IMR-90 (cell line): Measurements from ENCODE around the gene RET. TPM values are rescaled to one million over a fixed set of nuclear protein-coding genes. Genes with fewer than 3 reads are reported as not detected.

Experiments
- ATAC-seq: fragments of 200-7000 bp; cut with Tn5 transposase; 2 replicates; pipeline ENCODE4 v1.9.1; 2020; ENCODE audit warnings: low read depth, mild to moderate bottlenecking, moderate library complexity
- BruUV-seq: library from RNA; stranded (reverse); fragments of 400-500 nt; replicated peaks from 2 replicates; lab custom pipeline; 2021; lab: Mats Ljungman, UMichigan
- CTCF ChIA-PET: fragments of 300-600 bp; formaldehyde crosslinking; extraction: SDS; loops from one replicate; lab custom pipeline; 2021; ENCODE audit warnings: antibody characterized with exemption; lab: Yijun Ruan, JAX
- POLR2A ChIA-PET: fragments of 300-600 bp; sonication (Branson Sonifier 250); formaldehyde crosslinking; loops from one replicate; lab custom pipeline; 2022; ENCODE audit warnings: antibody characterized with exemption; ENCODE audit not compliant: unreplicated experiment; lab: Charles Lee
- DNase-seq: peaks from one replicate; pipeline ENCODE4 v3.0.0; 2013
- H2AFZ ChIP-seq: replicated peaks from 2 replicates; pipeline ENCODE3; 2013; ENCODE audit warnings: low read length, mild to moderate bottlenecking; ENCODE audit not compliant: poor library complexity
- H2AK5ac ChIP-seq: 2 replicates; pipeline ENCODE4 v1.6.1; 2013; ENCODE audit warnings: low read depth, low read length, inconsistent platforms
- H2AK9ac ChIP-seq: replicated peaks from 2 replicates; pipeline ENCODE3; 2013; ENCODE audit warnings: mild to moderate bottlenecking, low read depth, low read length, moderate library complexity; ENCODE audit not compliant: poor library complexity
- H2BK120ac ChIP-seq: 2 replicates; pipeline ENCODE4 v1.6.1; 2013; ENCODE audit warnings: low read depth, low read length, inconsistent platforms
- H2BK15ac ChIP-seq: 3 replicates; pipeline ENCODE4 v1.6.1; 2013; ENCODE audit warnings: low read depth, low read length, inconsistent platforms
- H2BK20ac ChIP-seq: 2 replicates; pipeline ENCODE4 v1.6.1; 2013; ENCODE audit warnings: low read depth, mild to moderate bottlenecking, inconsistent platforms, low read length, moderate library complexity
- H2BK5ac ChIP-seq: 2 replicates; pipeline ENCODE4 v1.6.1; 2013; ENCODE audit warnings: mild to moderate bottlenecking, low read depth, low read length, inconsistent platforms; ENCODE audit not compliant: poor library complexity, severe bottlenecking
- H3K14ac ChIP-seq: replicated peaks from 2 replicates; pipeline ENCODE4 v1.6.1; 2013; ENCODE audit warnings: low read depth, low read length, inconsistent platforms
- H3K18ac ChIP-seq: 2 replicates; pipeline ENCODE4 v1.6.1; 2013; ENCODE audit warnings: low read depth, low read length, control low read depth
- H3K23ac ChIP-seq: 2 replicates; pipeline ENCODE4 v1.6.1; 2013; ENCODE audit warnings: low read depth, low read length, inconsistent platforms
- H3K27ac ChIP-seq: 2 replicates; pipeline ENCODE4 v1.5.1; 2013; ENCODE audit warnings: mild to moderate bottlenecking, control low read depth, low read length; ENCODE audit not compliant: insufficient read depth
- H3K27me3 ChIP-seq: 2 replicates; pipeline ENCODE4 v1.6.1; 2013; ENCODE audit warnings: low read length; ENCODE audit not compliant: control insufficient read depth, insufficient read depth
- H3K36me3 ChIP-seq: 2 replicates; pipeline ENCODE4 v1.6.1; 2013; ENCODE audit warnings: low read length, mixed read lengths; ENCODE audit not compliant: control insufficient read depth, insufficient read depth
- H3K4ac ChIP-seq: 2 replicates; pipeline ENCODE4 v1.6.1; 2013; ENCODE audit warnings: low read depth, low read length, inconsistent platforms
- H3K4me1 ChIP-seq: 2 replicates; pipeline ENCODE4 v1.6.1; 2013; ENCODE audit warnings: low read length, mixed read lengths; ENCODE audit not compliant: control insufficient read depth, insufficient read depth
- H3K4me2 ChIP-seq: 2 replicates; pipeline ENCODE4 v1.6.1; 2013; ENCODE audit warnings: low read depth, mild to moderate bottlenecking, control low read depth, low read length, moderate library complexity
- H3K4me3 ChIP-seq: 2 replicates; pipeline ENCODE4 v1.5.1; 2013; ENCODE audit warnings: low read depth, mild to moderate bottlenecking, control low read depth, low read length, moderate library complexity; ENCODE audit not compliant: insufficient read depth
- H3K56ac ChIP-seq: 2 replicates; pipeline ENCODE4 v1.6.1; 2013; ENCODE audit warnings: low read length, inconsistent platforms; ENCODE audit not compliant: insufficient read depth; ENCODE audit errors: extremely low read depth
- H3K79me1 ChIP-seq, 2 experiments: 2 replicates each; pipeline ENCODE4 v1.6.1; 2013; ENCODE audit warnings: low read length in 2 of 2, inconsistent platforms in 1 of 2, low read depth in 1 of 2
- H3K9ac ChIP-seq: 2 replicates; pipeline ENCODE4 v1.6.1; 2013; ENCODE audit warnings: low read depth, low read length, control low read depth
- H3K9me1 ChIP-seq: 2 replicates; pipeline ENCODE4 v1.6.1; 2013; ENCODE audit warnings: low read length, inconsistent platforms; ENCODE audit not compliant: insufficient read depth
- H3K9me3 ChIP-seq: 2 replicates; pipeline ENCODE4 v1.6.1; 2013; ENCODE audit warnings: low read length; ENCODE audit not compliant: control insufficient read depth, insufficient read depth
- H4K20me1 ChIP-seq: 2 replicates; pipeline ENCODE4 v1.6.1; 2013; ENCODE audit warnings: low read length, inconsistent platforms; ENCODE audit not compliant: insufficient read depth
- H4K5ac ChIP-seq: 2 replicates; pipeline ENCODE4 v1.6.1; 2013; ENCODE audit warnings: mild to moderate bottlenecking, low read depth, low read length, control low read depth
- H4K8ac ChIP-seq, 2 experiments: 2 replicates each; pipeline ENCODE4 v1.6.1; 2013; ENCODE audit warnings: low read depth in 2 of 2, low read length in 2 of 2, control low read depth in 1 of 2, inconsistent platforms in 1 of 2
- H4K91ac ChIP-seq: 2 replicates; pipeline ENCODE4 v1.6.1; 2013; ENCODE audit warnings: low read depth, low read length, inconsistent platforms; ENCODE audit not compliant: insufficient read depth
- BHLHE40 ChIP-seq: fragments of 150-350 bp; IDR thresholded peaks from 2 replicates; pipeline ENCODE4 v1.6.1; 2016; ENCODE audit warnings: mild to moderate bottlenecking, low read depth, low read length
- CEBPB ChIP-seq: IDR thresholded peaks from 2 replicates; pipeline ENCODE4 v1.6.1; 2012; ENCODE audit warnings: low read depth, low read length, improper control_type of control experiment
- CHD1 ChIP-seq: IDR thresholded peaks from 2 replicates; pipeline ENCODE4 v1.6.1; 2012; ENCODE audit warnings: low read depth, low read length, improper control_type of control experiment
- FOS ChIP-seq: fragments of 150-350 bp; IDR thresholded peaks from 2 replicates; pipeline ENCODE4 v1.6.1; 2016; ENCODE audit warnings: low read depth, low read length
- MAFK ChIP-seq: IDR thresholded peaks from 2 replicates; pipeline ENCODE4 v1.6.1; 2012; ENCODE audit warnings: low read depth, low read length, improper control_type of control experiment
- MAZ ChIP-seq: IDR thresholded peaks from 2 replicates; pipeline ENCODE4 v1.6.1; 2012; ENCODE audit warnings: low read depth, mild to moderate bottlenecking, low read length, improper control_type of control experiment, moderate library complexity, borderline replicate concordance
- MXI1 ChIP-seq: IDR thresholded peaks from 2 replicates; pipeline ENCODE4 v1.6.1; 2012; ENCODE audit warnings: low read depth, mild to moderate bottlenecking, low read length, moderate library complexity, borderline replicate concordance
- NFE2L2 ChIP-seq: fragments of 150-350 bp; IDR thresholded peaks from 2 replicates; pipeline ENCODE4 v1.6.1; 2016; ENCODE audit warnings: low read depth, mild to moderate bottlenecking, low read length
- POLR2A ChIP-seq: IDR thresholded peaks from 2 replicates; pipeline ENCODE4 v1.6.1; 2012; ENCODE audit warnings: mild to moderate bottlenecking, low read depth, low read length
- RAD21 ChIP-seq: IDR thresholded peaks from 2 replicates; pipeline ENCODE4 v1.6.1; 2012; ENCODE audit warnings: low read length, improper control_type of control experiment
- RCOR1 ChIP-seq: IDR thresholded peaks from 2 replicates; pipeline ENCODE4 v1.6.1; 2012; ENCODE audit warnings: mild to moderate bottlenecking, low read length, improper control_type of control experiment; ENCODE audit not compliant: insufficient replicate concordance
- RFX5 ChIP-seq: IDR thresholded peaks from 2 replicates; pipeline ENCODE4 v1.8.0; 2012; ENCODE audit warnings: low read depth, mild to moderate bottlenecking, low read length, moderate library complexity
- SMC3 ChIP-seq: fragments of 150-350 bp; IDR thresholded peaks from 2 replicates; pipeline ENCODE4 v1.6.1; 2016; ENCODE audit warnings: low read depth, mild to moderate bottlenecking, antibody characterized with exemption, low read length, moderate library complexity
- WGBS, 2 experiments: methylation state at CpG; one replicate each; pipeline versions ENCODE4 v1.1.5 to v1.1.7; 2013; ENCODE audit warnings: missing lambda C conversion rate in 2 of 2; ENCODE audit not compliant: insufficient read length in 1 of 2; ENCODE audit errors: extremely low coverage in 2 of 2; 5-methylcytosine and 5-hydroxymethylcytosine counted together
- dilution Hi-C: fragments of 300-500 bp; cut with HindIII; formaldehyde crosslinking; loops from one replicate; pipeline ENCODE4 v1.14.3; 2018; ENCODE audit warnings: low sequenced_read_pairs; ENCODE audit not compliant: unreplicated experiment
- in situ Hi-C: fragments of 300-500 bp; cut with MboI; formaldehyde crosslinking; loops from 3 replicates; pipeline ENCODE4 v1.14.3; 2019; ENCODE audit warnings: low sequenced_read_pairs, inconsistent platforms, mixed read lengths
- intact Hi-C: fragments of 100-400 bp; cut with micrococcal nuclease; formaldehyde crosslinking; loops from 2 replicates; pipeline ENCODE4 v1.10.0; 2022
- polyA plus RNA-seq, 3 experiments: library from polyadenylated mRNA; depleted of rRNA; stranded (reverse); fragments of >200 nt; gene quantifications; 2 replicates each; pipeline ENCODE4 v1.2.3, GENCODE V29; 2012; ENCODE audit warnings: low replicate concordance in 1 of 3
- total RNA-seq: library from RNA; depleted of rRNA; stranded (reverse); fragments of >200 nt; gene quantifications from 2 replicates; pipeline ENCODE4 v1.2.3, GENCODE V29; 2012
- TF ChIP-seq, protein P1 (sequence below): conservative IDR thresholded peaks from 2 replicates; pipeline ENCODE4 v1.5.1; 2012; ENCODE audit warnings: mild to moderate bottlenecking, low read depth, low read length, improper control_type of control experiment
- TF ChIP-seq, protein P2 (sequence below): fragments of 150-350 bp; IDR thresholded peaks from 2 replicates; pipeline ENCODE4 v1.6.1; 2017; ENCODE audit warnings: mild to moderate bottlenecking, antibody characterized with exemption, low read length, low read depth

Gene RET
- total and polyA plus RNA-seq, 2 of the 4 experiments (the other 2 are of a cell fraction): 0.10 to 0.18 TPM

DNA sequence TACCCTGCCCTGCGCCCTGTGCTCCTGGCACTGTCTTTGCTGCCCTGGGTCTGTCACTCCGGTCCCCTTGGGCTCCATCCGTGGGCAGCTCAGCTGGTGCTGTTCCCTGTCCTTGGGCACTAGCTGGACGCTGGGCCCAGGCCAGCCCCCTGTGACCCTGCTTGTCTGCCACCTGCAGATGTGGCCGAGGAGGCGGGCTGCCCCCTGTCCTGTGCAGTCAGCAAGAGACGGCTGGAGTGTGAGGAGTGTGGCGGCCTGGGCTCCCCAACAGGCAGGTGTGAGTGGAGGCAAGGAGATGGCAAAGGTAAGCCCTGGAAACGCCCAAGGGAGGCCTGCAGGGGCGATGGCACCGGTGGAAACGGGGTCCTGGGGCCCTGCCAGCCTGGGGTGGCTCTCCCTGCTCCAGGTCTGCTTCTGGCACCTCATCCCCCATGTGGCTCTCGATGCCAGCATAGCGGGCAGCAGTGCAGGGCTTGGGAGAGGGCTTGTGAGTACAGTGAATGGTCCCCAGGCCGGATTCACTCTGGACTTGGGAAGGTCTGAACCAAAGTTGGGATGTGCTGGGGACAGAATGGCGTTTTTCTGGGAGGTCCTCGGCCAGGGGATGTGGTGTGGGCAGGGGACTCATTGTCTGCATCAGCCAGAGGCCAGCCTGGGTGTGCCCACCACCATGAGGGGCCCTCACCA is 35.2 kb downstream of the RET start (continued):
- TF ChIP-seq RFX5 (no peak), CEBPB (no peak), RAD21 (no peak)

DNA sequence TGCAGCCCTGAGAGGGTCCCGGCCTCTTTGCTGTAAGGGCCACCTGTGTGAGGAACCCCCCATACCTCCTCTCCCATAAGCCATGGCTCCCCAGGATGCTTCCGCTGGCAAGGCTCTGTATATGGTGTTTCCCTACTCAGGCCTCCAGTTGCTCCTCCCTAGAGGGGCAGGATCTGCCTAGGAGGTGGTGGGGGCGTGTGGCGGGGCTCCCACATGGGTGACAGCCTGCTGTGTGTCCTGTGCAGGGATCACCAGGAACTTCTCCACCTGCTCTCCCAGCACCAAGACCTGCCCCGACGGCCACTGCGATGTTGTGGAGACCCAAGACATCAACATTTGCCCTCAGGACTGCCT is 35.7 kb downstream of the RET start:
- no CpG with 5 or more reads among the region's 7 CpGs for WGBS, 2 experiments
- H4K91ac ChIP-seq: no peak overlapping the region
- H3K9me3 ChIP-seq: no peaks in the 10 kb centered on the region
- no peaks in the 10 kb centered on the region for H3K9me1 ChIP-seq
- no peak overlapping the region for H4K5ac ChIP-seq
- H3K4ac ChIP-seq: no peak overlapping the region
- no peak for DNase-seq
- H2AK9ac ChIP-seq: no peak overlapping the region
- no TSS peak for BruUV-seq
- H2BK5ac ChIP-seq: no peak overlapping the region
- no peaks in the 10 kb centered on the region for H4K20me1 ChIP-seq
- H3K23ac ChIP-seq: no peak overlapping the region
- no peak overlapping the region for H3K27ac ChIP-seq
- peaks cover 10% of the 10 kb centered on the region for H3K4me1 ChIP-seq
- H3K79me1 ChIP-seq: no peaks in the 10 kb centered on the region
- H2AFZ ChIP-seq: no peak overlapping the region
- H3K14ac ChIP-seq: no peak overlapping the region
- H3K18ac ChIP-seq: no peak overlapping the region
- dilution Hi-C loops: no loop called here
- no peak overlapping the region for H3K9ac ChIP-seq
- H3K27me3 ChIP-seq: peaks cover 10% of the 10 kb centered on the region; the same call in 1 of the 2 replicates
- no peak overlapping the region for H4K8ac ChIP-seq
- H3K36me3 ChIP-seq: no peaks in the 10 kb centered on the region
- no peak overlapping the region for H2BK15ac ChIP-seq
- H3K4me3 ChIP-seq: no peak overlapping the region
- H2AK5ac ChIP-seq: no peak overlapping the region; the same call in 1 of the 2 replicates
- no peak overlapping the region for H3K4me2 ChIP-seq
- in situ Hi-C loops: no loop called here
- H3K56ac ChIP-seq: no peak overlapping the region
- no peak for ATAC-seq
- no peak overlapping the region for H2BK120ac ChIP-seq
- H2BK20ac ChIP-seq: no peak overlapping the region
- intact Hi-C loops: no loop called here
- ChIA-PET POLR2A (no interaction called here), CTCF (no interaction called here)
- TF ChIP-seq BHLHE40 (no peak), NFE2L2 (no peak), FOS (no peak), RAD21 (no peak), MAZ (no peak), RCOR1 (no peak), MXI1 (no peak), SMC3 (no peak), CEBPB (no peak), RFX5 (no peak), CHD1 (no peak), MAFK (no peak), POLR2A (no peak)
- TF ChIP-seq, protein P1, sequence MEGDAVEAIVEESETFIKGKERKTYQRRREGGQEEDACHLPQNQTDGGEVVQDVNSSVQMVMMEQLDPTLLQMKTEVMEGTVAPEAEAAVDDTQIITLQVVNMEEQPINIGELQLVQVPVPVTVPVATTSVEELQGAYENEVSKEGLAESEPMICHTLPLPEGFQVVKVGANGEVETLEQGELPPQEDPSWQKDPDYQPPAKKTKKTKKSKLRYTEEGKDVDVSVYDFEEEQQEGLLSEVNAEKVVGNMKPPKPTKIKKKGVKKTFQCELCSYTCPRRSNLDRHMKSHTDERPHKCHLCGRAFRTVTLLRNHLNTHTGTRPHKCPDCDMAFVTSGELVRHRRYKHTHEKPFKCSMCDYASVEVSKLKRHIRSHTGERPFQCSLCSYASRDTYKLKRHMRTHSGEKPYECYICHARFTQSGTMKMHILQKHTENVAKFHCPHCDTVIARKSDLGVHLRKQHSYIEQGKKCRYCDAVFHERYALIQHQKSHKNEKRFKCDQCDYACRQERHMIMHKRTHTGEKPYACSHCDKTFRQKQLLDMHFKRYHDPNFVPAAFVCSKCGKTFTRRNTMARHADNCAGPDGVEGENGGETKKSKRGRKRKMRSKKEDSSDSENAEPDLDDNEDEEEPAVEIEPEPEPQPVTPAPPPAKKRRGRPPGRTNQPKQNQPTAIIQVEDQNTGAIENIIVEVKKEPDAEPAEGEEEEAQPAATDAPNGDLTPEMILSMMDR: no peak
- TF ChIP-seq, protein P2, sequence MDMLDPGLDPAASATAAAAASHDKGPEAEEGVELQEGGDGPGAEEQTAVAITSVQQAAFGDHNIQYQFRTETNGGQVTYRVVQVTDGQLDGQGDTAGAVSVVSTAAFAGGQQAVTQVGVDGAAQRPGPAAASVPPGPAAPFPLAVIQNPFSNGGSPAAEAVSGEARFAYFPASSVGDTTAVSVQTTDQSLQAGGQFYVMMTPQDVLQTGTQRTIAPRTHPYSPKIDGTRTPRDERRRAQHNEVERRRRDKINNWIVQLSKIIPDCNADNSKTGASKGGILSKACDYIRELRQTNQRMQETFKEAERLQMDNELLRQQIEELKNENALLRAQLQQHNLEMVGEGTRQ: no peak
